Measurements from ENCODE around the gene EPHB3.
A peak's percentile ranks its signal among the peaks of the same experiment; 100 is the strongest.

Gene EPHB3

GRCh38 chr3:184567946-184568559, 6.5 kb downstream of the EPHB3 start:
- Histone ChIP-seq H3K4me3 (ENCODE audit: low read length) (peak overlapping the region; percentile 74), H3K27me3 (replicated peaks; ENCODE audit: control insufficient read depth, insufficient read depth, low read length) (no peaks in the 10 kb centered on the region), H3K9me3 (ENCODE audit: control insufficient read depth, low read length) (no peaks in the 10 kb centered on the region), H3K4me1 (ENCODE audit: control insufficient read depth, insufficient read depth, low read length) (peaks cover 33% of the 10 kb centered on the region), H3K9ac (ENCODE audit: low read length) (peak overlapping the region; percentile 79), H3K36me3 (ENCODE audit: control insufficient read depth, insufficient read depth, low read length, severe bottlenecking) (no peaks in the 10 kb centered on the region)
- no peak for DNase-seq (ENCODE audit: low read depth)

DNA sequence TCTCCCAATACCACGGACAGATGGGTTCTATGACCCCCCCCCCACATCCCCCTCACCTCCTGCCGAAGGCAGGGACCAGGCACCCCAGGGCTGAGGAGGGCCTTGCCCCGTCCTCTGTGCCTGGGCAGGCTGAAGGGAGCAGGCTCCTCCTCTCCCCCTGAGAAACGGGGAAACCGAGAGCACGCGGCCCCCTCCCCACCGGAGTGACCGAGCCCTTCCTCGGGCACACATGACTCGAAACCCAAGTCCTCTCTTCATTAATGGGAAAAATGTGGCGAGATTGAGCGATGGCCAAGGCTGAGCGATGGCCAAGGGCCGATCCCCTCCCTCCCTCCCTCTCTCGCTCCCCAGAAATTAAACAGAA, 7.0 kb downstream of the EPHB3 start:
- Histone ChIP-seq H3K9me3 (ENCODE audit: control insufficient read depth, low read length) (no peaks in the 10 kb centered on the region), H3K36me3 (ENCODE audit: control insufficient read depth, insufficient read depth, low read length, severe bottlenecking) (no peaks in the 10 kb centered on the region), H3K4me3 (ENCODE audit: low read length) (peak overlapping the region; percentile 74), H3K27me3 (replicated peaks; ENCODE audit: control insufficient read depth, insufficient read depth, low read length) (no peaks in the 10 kb centered on the region), H3K9ac (ENCODE audit: low read length) (peak overlapping the region; percentile 79), H3K4me1 (ENCODE audit: control insufficient read depth, insufficient read depth, low read length) (peaks cover 28% of the 10 kb centered on the region)
- DNase-seq (ENCODE audit: low read depth): no peak

DNA sequence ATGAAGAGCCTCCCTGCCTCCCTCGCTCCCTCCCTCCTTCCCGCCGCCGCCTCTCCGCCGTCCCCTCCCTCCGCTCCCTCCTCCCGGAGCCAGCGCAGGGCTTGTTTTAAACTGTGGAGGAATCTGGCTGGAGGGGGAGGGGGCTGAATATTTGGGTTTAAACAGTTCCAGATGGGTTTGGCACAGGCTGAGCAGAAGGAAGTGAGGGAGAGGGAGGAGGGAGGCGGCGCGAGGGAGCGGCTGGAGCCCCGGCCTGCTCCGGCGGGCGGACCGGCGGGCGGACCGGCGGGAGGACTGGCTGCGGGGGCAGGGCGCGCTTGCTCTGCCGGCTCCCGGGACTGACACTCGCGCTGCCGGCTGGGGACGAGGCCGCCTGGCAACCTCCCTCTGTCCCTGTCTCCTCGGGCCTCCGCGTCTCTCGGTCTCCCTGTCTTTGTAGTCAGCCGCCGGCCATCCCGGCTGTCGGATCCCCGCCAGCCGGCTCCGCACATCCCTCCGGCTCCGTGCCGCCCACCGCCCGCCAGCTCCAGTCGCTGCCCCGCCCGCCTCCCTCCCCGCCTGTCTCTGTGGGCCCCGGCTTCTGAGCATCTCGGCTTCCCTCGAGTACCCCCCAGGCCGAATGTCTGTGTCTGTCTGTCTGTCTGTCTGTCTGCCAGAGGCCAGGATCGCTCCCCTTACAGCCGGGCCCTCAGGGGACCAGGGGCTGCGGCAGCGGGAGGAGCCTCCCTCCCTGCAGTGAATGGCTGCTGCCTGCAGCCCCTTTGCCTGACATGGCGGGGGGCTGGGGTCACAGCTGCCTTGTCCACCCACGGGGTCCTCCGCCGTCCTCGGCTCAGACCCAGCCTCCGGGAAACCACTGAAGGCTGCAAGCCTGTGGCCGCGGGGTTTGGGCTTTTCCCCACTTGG, 7.6 kb downstream of the EPHB3 start:
- peak overlapping the region; percentile 80 for H3K9ac ChIP-seq (ENCODE audit: low read length)
- no peaks in the 10 kb centered on the region for H3K36me3 ChIP-seq (ENCODE audit: control insufficient read depth, insufficient read depth, low read length, severe bottlenecking)
- DNase-seq (ENCODE audit: low read depth): peak; percentile 99
- H3K4me1 ChIP-seq (ENCODE audit: control insufficient read depth, insufficient read depth, low read length): peaks cover 23% of the 10 kb centered on the region
- no peaks in the 10 kb centered on the region for H3K9me3 ChIP-seq (ENCODE audit: control insufficient read depth, low read length)
- peak overlapping the region; percentile 76 for H3K4me3 ChIP-seq (ENCODE audit: low read length)
- H3K27me3 ChIP-seq (replicated peaks; ENCODE audit: control insufficient read depth, insufficient read depth, low read length): no peaks in the 10 kb centered on the region

DNA sequence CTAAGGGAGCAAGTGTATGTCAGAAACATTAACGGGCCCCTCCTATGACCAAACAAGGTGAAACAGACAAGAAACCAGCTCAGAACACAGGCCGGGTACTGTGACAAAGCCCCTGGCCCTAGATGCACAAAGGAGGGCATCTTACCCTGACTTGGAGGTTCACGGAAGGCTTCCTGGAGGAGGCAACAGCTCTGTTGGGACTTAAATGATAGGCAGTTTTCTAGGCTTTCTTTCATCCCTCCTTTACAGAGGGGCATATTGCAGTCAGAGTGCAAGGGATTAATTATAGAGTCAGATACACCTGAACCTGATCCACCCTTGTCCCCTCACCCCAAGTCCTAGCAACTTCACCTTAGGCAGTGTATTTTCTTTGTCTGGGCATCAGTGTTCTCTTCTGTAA, 8.4 kb downstream of the EPHB3 start:
- Histone ChIP-seq H3K9me3 (ENCODE audit: control insufficient read depth, low read length) (no peaks in the 10 kb centered on the region), H3K27me3 (replicated peaks; ENCODE audit: control insufficient read depth, insufficient read depth, low read length) (no peaks in the 10 kb centered on the region), H3K9ac (ENCODE audit: low read length) (peak overlapping the region; percentile 80), H3K4me3 (ENCODE audit: low read length) (no peak overlapping the region), H3K36me3 (ENCODE audit: control insufficient read depth, insufficient read depth, low read length, severe bottlenecking) (no peaks in the 10 kb centered on the region), H3K4me1 (ENCODE audit: control insufficient read depth, insufficient read depth, low read length) (peaks cover 23% of the 10 kb centered on the region)
- DNase-seq (ENCODE audit: low read depth): no peak

GRCh38 chr3:184570489-184570888, 8.9 kb downstream of the EPHB3 start:
- Histone ChIP-seq H3K9ac (ENCODE audit: low read length) (no peak overlapping the region), H3K27me3 (replicated peaks; ENCODE audit: control insufficient read depth, insufficient read depth, low read length) (no peaks in the 10 kb centered on the region), H3K36me3 (ENCODE audit: control insufficient read depth, insufficient read depth, low read length, severe bottlenecking) (no peaks in the 10 kb centered on the region), H3K4me3 (ENCODE audit: low read length) (no peak overlapping the region), H3K4me1 (ENCODE audit: control insufficient read depth, insufficient read depth, low read length) (peaks cover 21% of the 10 kb centered on the region), H3K9me3 (ENCODE audit: control insufficient read depth, low read length) (no peaks in the 10 kb centered on the region)
- DNase-seq (ENCODE audit: low read depth): no peak

GRCh38 chr3:184571750-184572377, 10.3 kb downstream of the EPHB3 start:
- Histone ChIP-seq H3K9ac (ENCODE audit: low read length) (no peak overlapping the region), H3K4me3 (ENCODE audit: low read length) (no peak overlapping the region), H3K36me3 (ENCODE audit: control insufficient read depth, insufficient read depth, low read length, severe bottlenecking) (no peaks in the 10 kb centered on the region)

DNA sequence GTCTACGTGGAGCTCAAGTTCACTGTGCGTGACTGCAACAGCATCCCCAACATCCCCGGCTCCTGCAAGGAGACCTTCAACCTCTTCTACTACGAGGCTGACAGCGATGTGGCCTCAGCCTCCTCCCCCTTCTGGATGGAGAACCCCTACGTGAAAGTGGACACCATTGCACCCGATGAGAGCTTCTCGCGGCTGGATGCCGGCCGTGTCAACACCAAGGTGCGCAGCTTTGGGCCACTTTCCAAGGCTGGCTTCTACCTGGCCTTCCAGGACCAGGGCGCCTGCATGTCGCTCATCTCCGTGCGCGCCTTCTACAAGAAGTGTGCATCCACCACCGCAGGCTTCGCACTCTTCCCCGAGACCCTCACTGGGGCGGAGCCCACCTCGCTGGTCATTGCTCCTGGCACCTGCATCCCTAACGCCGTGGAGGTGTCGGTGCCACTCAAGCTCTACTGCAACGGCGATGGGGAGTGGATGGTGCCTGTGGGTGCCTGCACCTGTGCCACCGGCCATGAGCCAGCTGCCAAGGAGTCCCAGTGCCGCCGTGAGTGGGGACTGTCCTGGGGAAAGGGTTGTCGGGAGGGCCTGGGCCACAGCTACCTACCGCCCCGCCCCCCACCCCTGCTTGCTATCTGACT, 11.2 kb downstream of the EPHB3 start:
- Histone ChIP-seq H3K9ac (ENCODE audit: low read length) (no peak overlapping the region), H3K4me1 (ENCODE audit: control insufficient read depth, insufficient read depth, low read length) (peaks cover 14% of the 10 kb centered on the region), H3K27me3 (replicated peaks; ENCODE audit: control insufficient read depth, insufficient read depth, low read length) (no peaks in the 10 kb centered on the region), H3K9me3 (ENCODE audit: control insufficient read depth, low read length) (no peaks in the 10 kb centered on the region), H3K4me3 (ENCODE audit: low read length) (no peak overlapping the region), H3K36me3 (ENCODE audit: control insufficient read depth, insufficient read depth, low read length, severe bottlenecking) (no peaks in the 10 kb centered on the region)
- DNase-seq (ENCODE audit: low read depth): no peak

More at GRCh38 chr3:184571750-184572377, 10.3 kb downstream of the EPHB3 start:
- Histone ChIP-seq H3K27me3 (replicated peaks; ENCODE audit: control insufficient read depth, insufficient read depth, low read length) (no peaks in the 10 kb centered on the region), H3K9me3 (ENCODE audit: control insufficient read depth, low read length) (no peaks in the 10 kb centered on the region), H3K4me1 (ENCODE audit: control insufficient read depth, insufficient read depth, low read length) (peaks cover 14% of the 10 kb centered on the region)
- DNase-seq (ENCODE audit: low read depth): no peak

GRCh38 chr3:184574515-184575417, 13.2 kb downstream of the EPHB3 start:
- H3K9ac ChIP-seq (ENCODE audit: low read length): no peak overlapping the region
- H3K27me3 ChIP-seq (replicated peaks; ENCODE audit: control insufficient read depth, insufficient read depth, low read length): no peaks in the 10 kb centered on the region
- H3K4me3 ChIP-seq (ENCODE audit: low read length): no peak overlapping the region
- peaks cover 3% of the 10 kb centered on the region for H3K4me1 ChIP-seq (ENCODE audit: control insufficient read depth, insufficient read depth, low read length)
- DNase-seq (ENCODE audit: low read depth): no peak
- no peaks in the 10 kb centered on the region for H3K36me3 ChIP-seq (ENCODE audit: control insufficient read depth, insufficient read depth, low read length, severe bottlenecking)
- H3K9me3 ChIP-seq (ENCODE audit: control insufficient read depth, low read length): no peaks in the 10 kb centered on the region

- Histone ChIP-seq H3K4me1 (ENCODE audit: control insufficient read depth, insufficient read depth, low read length) (no peaks in the 10 kb centered on the region), H3K9me3 (ENCODE audit: control insufficient read depth, low read length) (no peaks in the 10 kb centered on the region), H3K4me3 (ENCODE audit: low read length) (no peak overlapping the region), H3K9ac (ENCODE audit: low read length) (no peak overlapping the region), H3K36me3 (ENCODE audit: control insufficient read depth, insufficient read depth, low read length, severe bottlenecking) (no peaks in the 10 kb centered on the region), H3K27me3 (replicated peaks; ENCODE audit: control insufficient read depth, insufficient read depth, low read length) (no peaks in the 10 kb centered on the region)
- DNase-seq (ENCODE audit: low read depth): no peak
Observed at GRCh38 chr3:184575701-184576100, 14.1 kb downstream of the EPHB3 start.

DNA sequence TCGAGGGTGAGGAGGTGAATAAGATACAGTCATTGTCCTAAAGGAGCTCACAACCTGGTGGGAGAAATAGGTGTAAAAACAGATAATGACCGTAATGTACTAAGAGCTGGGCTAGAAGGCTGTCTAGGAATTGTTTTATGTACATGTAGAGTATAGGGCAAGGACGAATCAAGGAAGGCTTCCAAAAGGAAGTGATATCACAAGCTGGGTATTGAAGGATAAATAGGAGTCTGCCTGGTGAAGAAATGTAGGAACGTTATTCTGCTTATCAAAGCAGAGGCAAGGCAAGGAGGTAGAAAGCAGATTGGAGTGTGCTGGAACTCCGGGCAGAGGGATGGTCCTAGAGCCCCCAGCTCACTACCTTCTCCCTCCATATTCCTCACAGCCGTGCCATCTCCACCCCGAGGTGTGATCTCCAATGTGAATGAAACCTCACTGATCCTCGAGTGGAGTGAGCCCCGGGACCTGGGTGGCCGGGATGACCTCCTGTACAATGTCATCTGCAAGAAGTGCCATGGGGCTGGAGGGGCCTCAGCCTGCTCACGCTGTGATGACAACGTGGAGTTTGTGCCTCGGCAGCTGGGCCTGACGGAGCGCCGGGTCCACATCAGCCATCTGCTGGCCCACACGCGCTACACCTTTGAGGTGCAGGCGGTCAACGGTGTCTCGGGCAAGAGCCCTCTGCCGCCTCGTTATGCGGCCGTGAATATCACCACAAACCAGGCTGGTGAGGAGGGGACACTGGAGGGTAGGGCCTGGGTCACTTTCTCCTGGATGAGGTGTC, 15.1 kb downstream of the EPHB3 start:
- no peaks in the 10 kb centered on the region for H3K36me3 ChIP-seq (ENCODE audit: control insufficient read depth, insufficient read depth, low read length, severe bottlenecking)
- DNase-seq (ENCODE audit: low read depth): no peak

More for the DNA sequence above, 15.1 kb downstream of the EPHB3 start:
- Histone ChIP-seq H3K9me3 (ENCODE audit: control insufficient read depth, low read length) (no peaks in the 10 kb centered on the region), H3K9ac (ENCODE audit: low read length) (no peak overlapping the region), H3K4me1 (ENCODE audit: control insufficient read depth, insufficient read depth, low read length) (no peaks in the 10 kb centered on the region), H3K4me3 (ENCODE audit: low read length) (no peak overlapping the region), H3K27me3 (replicated peaks; ENCODE audit: control insufficient read depth, insufficient read depth, low read length) (no peaks in the 10 kb centered on the region)
